Activated T-cell treated with anti-CD3 and anti-CD28 coated beads, Interleukin-2, amount 50 U/mL, for 4 hours (primary cell): ENCODE measurements around the gene FFAR3. TPM values are rescaled to one million over a fixed set of nuclear protein-coding genes. Genes with fewer than 3 reads are reported as not detected.

Source experiments
- ATAC-seq, 2 donors: fragments of 200-7000 bp; cut with Tn5 transposase; one replicate each; pipeline ENCODE4 v1.10.0; 2021
- DNase-seq: peaks from one replicate; pipeline ENCODE4 v3.0.0-alpha.2; 2020
- H3K27me3 Mint-ChIP-seq: one replicate; pipeline ENCODE4 v1.8.0; 2021; ENCODE audit warnings: low read depth, mixed read lengths
- H3K36me3 Mint-ChIP-seq: one replicate; pipeline ENCODE4 v1.8.0; 2022; ENCODE audit warnings: mixed read lengths; ENCODE audit not compliant: insufficient read depth
- H3K4me1 Mint-ChIP-seq: one replicate; pipeline ENCODE4 v1.8.0; 2021; ENCODE audit warnings: low read depth, mixed read lengths
- H3K4me3 Mint-ChIP-seq: one replicate; pipeline ENCODE4 v1.8.0; 2021; ENCODE audit warnings: mild to moderate bottlenecking, moderate library complexity, mixed read lengths
- H3K9me3 Mint-ChIP-seq: one replicate; pipeline ENCODE4 v1.8.0; 2021; ENCODE audit warnings: mixed read lengths
- total RNA-seq, 3 donors: library from RNA; stranded (reverse); gene quantifications; one replicate each; pipeline ENCODE4 v1.2.1, GENCODE V29; 2021

FFAR3 gene
- total RNA-seq, 3 donors from 2014 or later = 0.30 to 0.91 (median 0.61) TPM

DNA sequence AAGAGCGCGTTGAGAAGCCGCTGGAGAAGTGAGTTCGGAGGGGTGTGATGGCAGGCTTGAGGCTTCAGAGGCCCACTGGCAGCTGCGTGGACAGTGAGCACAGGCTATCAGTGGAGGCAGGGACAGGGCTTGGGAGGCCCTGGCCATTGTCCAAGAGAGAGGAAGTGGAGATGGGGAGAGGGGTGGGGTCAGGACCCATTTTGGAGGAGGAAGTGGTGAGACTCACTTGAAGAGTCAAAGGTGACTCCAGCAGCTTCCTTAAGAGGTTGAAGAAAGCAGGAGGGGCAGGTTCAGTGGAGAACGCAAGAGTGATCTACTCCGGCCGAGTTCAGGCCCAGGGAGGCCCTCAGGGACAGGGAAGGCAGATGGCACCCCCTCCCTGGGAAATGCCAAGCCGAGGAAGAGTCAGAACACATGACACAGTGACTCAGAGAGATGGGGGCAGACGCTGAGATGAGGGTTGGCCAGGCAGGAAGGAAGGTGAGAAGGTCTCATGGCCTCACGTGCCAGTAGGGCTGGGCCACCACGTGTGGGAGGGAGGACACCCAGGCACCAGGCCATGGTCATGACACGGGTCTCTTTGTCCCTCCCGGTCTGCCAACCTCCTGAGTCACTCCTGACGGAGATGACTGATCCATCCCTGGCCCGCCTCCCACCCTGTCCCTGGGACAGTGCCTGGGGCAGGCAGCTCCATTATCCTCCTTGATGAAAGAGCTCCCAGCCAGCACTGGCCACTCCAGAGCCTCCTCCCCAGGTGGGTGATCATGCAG, 39.4 kb upstream of the FFAR3 start:
- Mint-ChIP-seq H3K36me3 (no peaks in the 10 kb centered on the region), H3K4me1 (peaks cover 9% of the 10 kb centered on the region), H3K27me3 (peaks cover 7% of the 10 kb centered on the region), H3K9me3 (peaks cover 5% of the 10 kb centered on the region), H3K4me3 (no peak overlapping the region)
- DNase-seq (no peak), ATAC-seq (peak; percentile 32 to 37)

DNA sequence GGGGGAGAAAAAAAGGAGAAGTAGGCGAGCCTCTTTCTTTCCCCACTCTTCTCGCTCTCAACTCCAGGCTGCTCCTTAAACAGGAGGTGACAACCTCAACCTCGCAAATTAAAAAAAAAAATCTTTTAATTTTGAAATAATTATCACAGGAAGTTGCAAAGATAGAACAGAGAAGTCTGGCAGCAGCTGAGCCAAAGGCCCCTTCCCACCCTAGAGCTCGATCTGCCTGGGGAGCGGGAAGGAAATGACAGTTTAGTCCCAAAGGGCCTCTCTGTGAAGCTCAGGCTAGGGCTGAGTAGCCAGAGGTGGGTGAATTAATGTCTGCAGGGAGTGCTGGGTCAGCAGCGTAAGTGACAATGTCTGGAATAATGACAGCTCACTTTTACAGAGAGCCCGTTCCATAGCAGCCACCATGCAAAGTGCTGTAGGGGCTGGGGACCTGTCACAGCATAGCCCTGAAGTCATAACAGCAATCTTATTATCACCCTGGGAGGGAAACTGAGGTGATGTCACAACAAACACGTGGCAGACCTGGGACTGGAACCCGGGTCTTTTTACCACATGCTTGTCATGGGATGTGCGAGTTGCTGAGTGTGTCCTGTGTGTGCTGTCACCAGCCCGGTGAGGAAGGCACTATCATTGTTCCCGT, 38.1 kb upstream of the FFAR3 start:
- no peak overlapping the region for H3K4me3 Mint-ChIP-seq
- H3K36me3 Mint-ChIP-seq = no peaks in the 10 kb centered on the region
- no peak for ATAC-seq
- DNase-seq = no peak
- peaks cover 9% of the 10 kb centered on the region for H3K4me1 Mint-ChIP-seq
- H3K9me3 Mint-ChIP-seq = peaks cover 5% of the 10 kb centered on the region
- H3K27me3 Mint-ChIP-seq = peaks cover 7% of the 10 kb centered on the region

DNA sequence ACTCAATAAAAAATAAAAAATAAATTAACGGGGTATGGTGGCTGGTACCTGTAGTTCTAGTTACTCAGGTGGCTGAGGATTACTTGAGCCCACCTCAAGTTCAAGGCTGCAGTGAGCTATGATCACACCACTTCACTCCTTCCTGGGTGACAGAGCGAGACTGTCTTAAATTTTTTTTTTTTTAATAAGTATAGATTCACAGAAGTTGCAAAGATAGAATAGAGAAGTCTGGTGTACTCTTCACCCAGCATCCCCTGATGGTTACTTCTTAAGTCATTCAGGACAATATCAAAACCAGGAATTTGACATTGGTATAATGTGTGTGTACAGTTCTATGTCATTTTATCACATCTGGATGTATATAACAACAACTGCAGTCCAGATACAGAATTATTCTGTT, 37.0 kb upstream of the FFAR3 start:
- DNase-seq = no peak
- no peak for ATAC-seq
- no peaks in the 10 kb centered on the region for H3K36me3 Mint-ChIP-seq
- peaks cover 9% of the 10 kb centered on the region for H3K4me1 Mint-ChIP-seq
- peaks cover 5% of the 10 kb centered on the region for H3K9me3 Mint-ChIP-seq
- H3K27me3 Mint-ChIP-seq = peaks cover 7% of the 10 kb centered on the region
- no peak overlapping the region for H3K4me3 Mint-ChIP-seq

DNA sequence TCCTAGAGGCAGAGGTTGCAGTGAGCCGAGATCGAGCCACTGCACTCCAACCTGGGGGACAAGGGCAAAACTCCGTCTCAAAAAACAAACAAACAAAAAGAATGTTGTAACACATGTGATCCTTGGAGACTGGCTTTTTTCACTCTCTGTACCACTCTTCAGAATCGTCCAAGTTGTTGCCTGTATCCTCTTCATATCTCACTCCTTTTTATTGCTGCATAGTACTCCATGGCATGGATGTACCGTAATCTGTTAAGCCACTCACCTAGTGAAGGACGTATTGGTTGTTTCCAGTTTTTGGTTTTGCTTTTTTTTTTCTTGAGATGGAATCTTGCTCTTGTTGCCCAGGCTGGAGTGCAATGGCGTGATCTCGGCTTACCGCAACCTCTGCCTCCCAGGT, 36.2 kb upstream of the FFAR3 start:
- Mint-ChIP-seq H3K36me3 (no peaks in the 10 kb centered on the region), H3K4me3 (no peak overlapping the region), H3K4me1 (peaks cover 9% of the 10 kb centered on the region), H3K9me3 (peaks cover 5% of the 10 kb centered on the region), H3K27me3 (peaks cover 7% of the 10 kb centered on the region)
- ATAC-seq = no peak
- no peak for DNase-seq

DNA sequence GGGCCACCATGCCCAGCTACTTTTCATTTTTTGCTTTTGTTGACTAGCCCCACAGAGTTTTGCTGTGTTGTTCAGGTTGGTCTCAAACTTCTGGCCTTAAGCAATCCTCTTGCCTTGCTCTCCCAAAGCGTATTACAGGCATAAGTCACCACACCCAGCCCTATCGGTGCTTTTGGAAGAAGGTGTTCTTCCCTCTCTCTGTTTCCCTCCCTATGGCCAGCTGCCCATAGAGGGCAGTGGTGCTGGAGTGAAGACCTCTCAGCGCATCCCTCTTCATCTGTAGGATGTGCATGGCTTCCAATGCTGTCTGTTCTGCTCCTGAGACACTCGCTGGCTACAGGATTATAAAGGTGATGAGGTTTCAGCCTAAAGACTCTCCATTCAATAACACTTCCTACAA, 30.6 kb upstream of the FFAR3 start:
- Mint-ChIP-seq H3K9me3 (no peaks in the 10 kb centered on the region), H3K36me3 (no peaks in the 10 kb centered on the region), H3K4me3 (no peak overlapping the region), H3K27me3 (peaks cover 8% of the 10 kb centered on the region), H3K4me1 (peaks cover 8% of the 10 kb centered on the region)
- ATAC-seq (no peak), DNase-seq (no peak)

DNA sequence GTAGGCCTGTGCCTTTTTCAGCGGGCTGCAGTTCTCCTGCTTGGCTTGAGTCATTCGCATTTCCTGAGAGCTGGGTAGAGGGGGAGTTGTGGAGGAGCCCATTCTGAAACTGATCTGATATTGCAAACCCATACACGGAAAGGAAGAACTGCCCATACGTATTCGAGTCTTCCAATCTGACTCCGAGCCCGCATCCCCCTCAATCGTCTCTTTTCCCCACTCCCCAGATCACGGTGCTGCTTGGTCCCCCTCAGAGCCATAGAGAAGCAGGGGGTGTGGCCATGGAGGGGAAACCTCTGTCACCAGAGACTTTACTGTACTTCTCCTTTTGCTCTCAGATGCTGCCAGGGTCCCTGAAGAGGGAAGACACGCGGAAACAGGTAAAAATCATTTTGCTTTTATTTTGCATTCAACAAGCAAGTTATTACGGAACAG, 29.4 kb upstream of the FFAR3 start, which contains the start of gene CD22:
Gene CD22 (plus strand): TSS at position 337 of the 435 bp plus-strand sequence. CDS start 2,854 bp downstream, outside the sequence.
- H3K4me3 Mint-ChIP-seq = peak within 1 kb of the TSS; percentile 63
- H3K27me3 Mint-ChIP-seq = peaks cover 11% of the 10 kb centered on the region
- no peaks in the 10 kb centered on the region for H3K36me3 Mint-ChIP-seq
- H3K4me1 Mint-ChIP-seq = peaks cover 16% of the 10 kb centered on the region
- no peaks in the 10 kb centered on the region for H3K9me3 Mint-ChIP-seq
- DNase-seq (no peak), ATAC-seq (peak in 1 of 2 donors; percentile 34)

DNA sequence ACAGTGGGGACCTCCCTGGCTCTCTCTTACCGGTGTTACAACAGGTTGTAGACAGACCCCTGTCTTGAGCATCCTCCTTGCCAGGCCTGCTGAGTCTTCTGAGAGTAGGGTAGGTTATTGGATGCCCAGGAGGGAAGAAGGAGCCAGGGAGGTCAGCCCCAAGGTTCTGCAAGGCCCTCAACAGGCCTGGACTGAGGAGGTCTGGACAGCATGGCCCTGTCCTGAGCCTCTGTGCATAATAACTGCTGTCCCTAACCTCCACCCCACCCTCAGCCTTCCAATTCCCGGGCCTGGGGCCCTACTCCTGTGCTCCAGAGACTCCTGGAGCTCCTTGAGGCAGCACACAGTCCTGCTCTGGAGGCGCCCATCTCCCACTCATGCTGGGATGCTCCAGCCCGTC, 28.9 kb upstream of the FFAR3 start:
- H3K4me1 Mint-ChIP-seq = peaks cover 18% of the 10 kb centered on the region
- H3K4me3 Mint-ChIP-seq = peak overlapping the region; percentile 63
- DNase-seq (no peak), ATAC-seq (no peak)
- H3K27me3 Mint-ChIP-seq = peaks cover 11% of the 10 kb centered on the region
- no peaks in the 10 kb centered on the region for H3K9me3 Mint-ChIP-seq
- no peaks in the 10 kb centered on the region for H3K36me3 Mint-ChIP-seq

DNA sequence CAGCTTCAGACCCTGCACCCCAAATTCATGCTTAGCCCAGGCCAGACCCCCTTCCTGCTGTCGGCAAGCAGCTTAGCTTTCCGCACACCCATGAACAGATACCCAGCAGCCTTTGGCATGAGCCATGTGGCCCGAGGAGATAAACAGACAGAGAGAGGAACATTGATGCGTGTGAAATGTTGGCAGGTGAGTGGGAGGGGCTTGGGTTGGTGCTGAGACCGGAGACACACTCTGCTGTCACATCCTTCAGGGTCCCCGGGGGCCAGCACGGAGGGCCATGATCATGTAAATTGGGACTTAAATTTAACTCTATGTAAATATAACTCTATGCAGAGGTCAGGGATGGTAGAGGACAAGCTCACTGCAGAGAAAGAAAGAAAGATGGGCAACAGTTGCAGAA, 27.8 kb upstream of the FFAR3 start:
- Mint-ChIP-seq H3K9me3 (no peaks in the 10 kb centered on the region), H3K4me3 (peak overlapping the region; percentile 69), H3K4me1 (peaks cover 20% of the 10 kb centered on the region), H3K36me3 (no peaks in the 10 kb centered on the region), H3K27me3 (peaks cover 11% of the 10 kb centered on the region)
- no peak for DNase-seq
- ATAC-seq = no peak

DNA sequence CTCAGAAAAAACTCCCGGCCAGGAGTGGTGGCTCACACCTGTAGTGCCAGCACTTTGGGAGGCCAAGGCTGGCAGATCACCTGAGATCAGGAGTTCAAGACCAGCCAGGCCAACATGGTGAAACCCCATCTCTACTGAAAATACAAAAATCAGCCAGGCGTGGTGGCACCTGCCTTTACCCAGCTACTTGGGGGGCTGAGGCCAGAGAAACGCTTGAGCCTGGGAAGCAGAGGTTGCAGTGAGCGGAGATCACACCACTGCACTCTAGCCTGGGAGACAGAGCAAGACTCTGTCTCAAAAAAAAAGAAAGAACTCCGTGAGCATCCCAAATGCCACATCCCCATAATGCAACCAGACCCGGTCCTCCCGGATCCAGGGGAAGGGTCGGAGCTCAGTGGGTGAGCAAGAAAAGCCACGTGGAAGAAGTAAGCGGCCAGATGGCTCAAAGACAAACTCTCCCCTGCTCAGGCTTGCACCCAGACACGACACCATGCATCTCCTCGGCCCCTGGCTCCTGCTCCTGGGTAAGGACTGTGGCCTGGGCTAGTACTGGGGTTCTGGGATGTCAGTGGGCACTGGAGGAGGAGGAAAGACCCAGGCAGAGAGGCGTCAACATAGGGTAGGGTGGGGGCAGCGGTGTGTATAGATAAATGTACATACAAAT, 26.6 kb upstream of the FFAR3 start:
- H3K36me3 Mint-ChIP-seq = no peaks in the 10 kb centered on the region
- H3K4me1 Mint-ChIP-seq = peaks cover 22% of the 10 kb centered on the region
- peaks cover 11% of the 10 kb centered on the region for H3K27me3 Mint-ChIP-seq
- no peak overlapping the region for H3K4me3 Mint-ChIP-seq
- no peak for DNase-seq
- no peaks in the 10 kb centered on the region for H3K9me3 Mint-ChIP-seq
- no peak for ATAC-seq

DNA sequence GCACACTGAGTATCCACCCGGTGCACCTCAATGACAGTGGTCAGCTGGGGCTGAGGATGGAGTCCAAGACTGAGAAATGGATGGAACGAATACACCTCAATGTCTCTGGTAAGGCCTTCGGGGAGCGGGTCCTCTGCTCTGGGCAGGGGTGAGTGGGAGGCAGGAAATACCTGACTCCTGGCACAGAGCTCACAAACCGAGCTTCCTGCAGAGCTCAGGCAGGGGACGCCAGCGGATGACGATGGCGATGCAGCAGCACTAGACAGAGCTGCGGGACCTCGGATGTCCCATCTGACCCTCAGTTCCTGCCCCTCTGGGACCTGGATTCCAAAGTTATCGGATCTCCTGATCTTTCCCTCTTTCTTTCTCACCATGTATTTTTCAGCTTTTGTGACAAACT, 25.4 kb upstream of the FFAR3 start:
- Mint-ChIP-seq H3K36me3 (no peaks in the 10 kb centered on the region), H3K27me3 (peaks cover 11% of the 10 kb centered on the region), H3K4me3 (peak overlapping the region; percentile 38), H3K4me1 (peaks cover 22% of the 10 kb centered on the region), H3K9me3 (no peaks in the 10 kb centered on the region)
- DNase-seq (peak; percentile 19), ATAC-seq (peak; percentile 71 to 80)

DNA sequence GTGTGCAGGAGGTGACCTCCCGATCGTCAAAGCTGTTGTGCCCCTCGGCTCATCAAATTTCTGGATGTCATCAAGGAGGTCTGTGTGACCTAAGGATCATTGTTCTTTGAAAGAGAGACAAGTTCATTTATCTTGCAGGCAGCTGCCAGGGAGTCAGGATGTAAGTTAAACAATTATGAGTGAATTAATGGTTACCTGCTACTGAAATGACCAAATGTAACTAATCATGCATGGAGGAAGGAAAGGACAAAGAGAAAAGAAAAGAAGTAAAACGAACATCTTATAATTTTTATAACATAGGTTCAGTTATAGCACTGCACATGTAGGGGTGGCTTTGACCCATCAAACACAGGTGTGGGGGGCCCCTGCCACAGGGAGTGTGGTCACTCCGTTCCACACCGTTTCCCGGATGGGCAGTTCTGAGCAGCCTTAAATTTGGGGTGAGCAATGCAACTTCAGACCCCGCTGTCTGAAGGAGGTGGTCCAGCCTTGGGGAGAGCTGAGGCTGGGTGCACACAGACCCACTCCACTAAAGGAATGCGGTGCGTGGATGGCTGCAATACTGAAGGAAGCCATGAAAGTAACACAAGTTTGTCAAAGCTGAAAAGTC, 24.0 kb upstream of the FFAR3 start:
- H3K4me3 Mint-ChIP-seq = no peak overlapping the region
- no peak for DNase-seq
- H3K27me3 Mint-ChIP-seq = peaks cover 11% of the 10 kb centered on the region
- no peak for ATAC-seq
- no peaks in the 10 kb centered on the region for H3K9me3 Mint-ChIP-seq
- peaks cover 16% of the 10 kb centered on the region for H3K4me1 Mint-ChIP-seq
- H3K36me3 Mint-ChIP-seq = no peaks in the 10 kb centered on the region

DNA sequence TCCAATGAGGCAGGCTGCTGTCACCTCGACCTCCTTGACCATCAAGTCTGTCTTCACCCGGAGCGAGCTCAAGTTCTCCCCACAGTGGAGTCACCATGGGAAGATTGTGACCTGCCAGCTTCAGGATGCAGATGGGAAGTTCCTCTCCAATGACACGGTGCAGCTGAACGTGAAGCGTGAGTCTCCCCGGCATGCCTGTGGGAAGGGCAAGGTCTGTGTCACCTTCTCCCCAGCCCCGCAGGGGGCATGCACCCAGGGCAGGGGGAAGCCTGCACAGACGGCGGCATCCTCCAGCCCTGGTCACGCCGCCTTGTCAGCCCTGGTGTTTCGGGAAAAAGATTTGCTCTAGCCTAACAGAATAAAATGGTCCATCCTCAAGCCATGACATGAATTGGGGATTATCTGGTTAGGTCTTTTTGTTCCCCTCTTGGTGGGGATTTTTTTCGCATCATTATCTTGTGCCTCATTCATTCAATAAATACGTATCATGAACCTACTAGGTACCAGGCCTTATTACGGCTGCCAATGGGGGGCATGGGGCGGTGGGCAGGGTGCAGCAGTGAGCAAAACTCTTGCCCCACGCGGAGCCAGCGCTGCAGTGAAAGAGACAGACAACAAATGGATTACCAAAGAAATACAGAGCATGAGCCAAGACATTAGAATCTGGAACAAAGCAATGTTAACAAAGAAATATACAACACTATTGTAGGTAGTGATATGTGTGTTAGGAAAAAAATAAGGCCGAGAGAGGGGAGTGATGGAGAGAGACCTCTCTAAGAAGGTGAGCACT, 21.9 kb upstream of the FFAR3 start:
- Mint-ChIP-seq H3K4me3 (no peak overlapping the region), H3K9me3 (no peaks in the 10 kb centered on the region), H3K4me1 (peaks cover 16% of the 10 kb centered on the region), H3K36me3 (no peaks in the 10 kb centered on the region), H3K27me3 (peaks cover 3% of the 10 kb centered on the region)
- DNase-seq (no peak), ATAC-seq (no peak)

DNA sequence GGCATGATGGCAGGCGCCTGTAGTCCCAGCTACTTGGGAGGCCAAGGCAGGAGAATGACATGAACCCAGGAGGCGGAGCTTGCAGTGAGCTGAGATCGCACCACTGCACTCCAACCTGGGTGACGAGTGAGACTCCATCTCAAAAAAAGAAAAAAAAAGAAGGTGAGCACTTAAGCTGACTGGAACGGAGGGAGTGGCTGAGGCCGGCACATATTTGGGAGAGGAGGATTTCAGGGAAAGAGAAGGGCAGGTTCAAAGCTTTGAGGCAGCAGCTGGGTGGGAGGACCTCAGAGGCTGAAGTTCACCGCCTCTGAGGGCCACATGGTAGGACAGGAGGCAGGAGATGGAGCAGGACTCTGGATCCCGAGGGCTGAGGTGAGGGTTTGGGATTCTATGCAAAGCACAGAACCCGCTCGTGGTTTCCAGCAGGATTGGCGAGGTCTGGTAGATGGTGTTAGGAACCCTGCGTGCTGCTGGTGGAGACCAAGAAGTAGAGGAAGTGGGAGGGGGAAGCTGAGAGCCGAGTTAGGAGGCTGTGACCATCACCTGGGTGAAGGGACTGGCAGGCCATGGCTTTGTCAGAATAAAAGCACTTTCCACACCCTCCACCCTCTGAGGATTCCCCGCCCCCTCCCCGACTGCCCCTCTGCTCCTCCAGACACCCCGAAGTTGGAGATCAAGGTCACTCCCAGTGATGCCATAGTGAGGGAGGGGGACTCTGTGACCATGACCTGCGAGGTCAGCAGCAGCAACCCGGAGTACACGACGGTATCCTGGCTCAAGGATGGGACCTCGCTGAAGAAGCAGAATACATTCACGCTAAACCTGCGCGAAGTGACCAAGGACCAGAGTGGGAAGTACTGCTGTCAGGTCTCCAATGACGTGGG, 20.9 kb upstream of the FFAR3 start:
- Mint-ChIP-seq H3K36me3 (no peaks in the 10 kb centered on the region), H3K4me3 (no peak overlapping the region), H3K9me3 (no peaks in the 10 kb centered on the region), H3K4me1 (peaks cover 16% of the 10 kb centered on the region), H3K27me3 (peaks cover 3% of the 10 kb centered on the region)
- DNase-seq = no peak
- ATAC-seq = no peak
